Mesendoderm (in vitro differentiated cells): ENCODE data around the gene SRRM4.

Experiments used
- DNase-seq: peaks from one replicate; pipeline ENCODE4 v3.0.0; 2013
- H2AK5ac ChIP-seq: 2 replicates; pipeline ENCODE4 v1.6.1; 2013; ENCODE audit warnings: low read length, inconsistent platforms
- H2BK120ac ChIP-seq: 2 replicates; pipeline ENCODE4 v1.6.1; 2013; ENCODE audit warnings: low read depth, mild to moderate bottlenecking, low read length, moderate library complexity, mixed read lengths
- H2BK15ac ChIP-seq: replicated peaks from 2 replicates; pipeline ENCODE4 v1.6.1; 2013; ENCODE audit warnings: low read depth, mild to moderate bottlenecking, moderate library complexity
- H2BK5ac ChIP-seq: 2 replicates; pipeline ENCODE4 v1.6.1; 2013; ENCODE audit warnings: low read length, inconsistent platforms
- H3K18ac ChIP-seq: 2 replicates; pipeline ENCODE4 v1.6.1; 2013; ENCODE audit warnings: mild to moderate bottlenecking, low read length, mixed read lengths
- H3K23ac ChIP-seq: one replicate; pipeline ENCODE4 v1.6.1; 2013; ENCODE audit warnings: low read length
- H3K27ac ChIP-seq: 2 replicates; pipeline ENCODE4 v1.5.1; 2013; ENCODE audit warnings: low read depth, mild to moderate bottlenecking, inconsistent platforms, low read length, moderate library complexity
- H3K27me3 ChIP-seq: 2 replicates; pipeline ENCODE4 v1.6.1; 2013; ENCODE audit warnings: low read length, control low read depth, mild to moderate bottlenecking, inconsistent platforms; ENCODE audit not compliant: insufficient read depth, poor library complexity
- H3K36me3 ChIP-seq: 2 replicates; pipeline ENCODE4 v1.6.1; 2013; ENCODE audit warnings: low read length, inconsistent platforms; ENCODE audit not compliant: control insufficient read depth, insufficient read depth
- H3K4ac ChIP-seq: one replicate; pipeline ENCODE4 v1.6.1; 2013; ENCODE audit warnings: low read depth, mild to moderate bottlenecking, low read length, moderate library complexity
- H3K4me1 ChIP-seq: 2 replicates; pipeline ENCODE4 v1.6.1; 2013; ENCODE audit warnings: low read depth, low read length, inconsistent platforms; ENCODE audit not compliant: control insufficient read depth
- H3K4me2 ChIP-seq: 2 replicates; pipeline ENCODE4 v1.6.1; 2013; ENCODE audit warnings: low read length
- H3K4me3 ChIP-seq: 2 replicates; pipeline ENCODE4 v1.5.1; 2013; ENCODE audit warnings: mild to moderate bottlenecking, low read length
- H3K56ac ChIP-seq: one replicate; pipeline ENCODE4 v1.6.1; 2013; ENCODE audit warnings: low read length
- H3K79me1 ChIP-seq: 2 replicates; pipeline ENCODE4 v1.6.1; 2013; ENCODE audit warnings: low read length, inconsistent platforms
- H3K79me2 ChIP-seq: 2 replicates; pipeline ENCODE4 v1.6.1; 2013; ENCODE audit warnings: mild to moderate bottlenecking, low read length; ENCODE audit not compliant: control insufficient read depth, insufficient read depth
- H3K9ac ChIP-seq: 2 replicates; pipeline ENCODE4 v1.6.1; 2013; ENCODE audit warnings: low read length, inconsistent platforms
- H4K5ac ChIP-seq: one replicate; pipeline ENCODE4 v1.6.1; 2013; ENCODE audit warnings: low read length
- H4K8ac ChIP-seq: one replicate; pipeline ENCODE4 v1.6.1; 2013; ENCODE audit warnings: low read depth, mild to moderate bottlenecking, control low read depth, low read length, moderate library complexity
- WGBS: extraction: QIAGEN DNeasy Blood & Tissue Kit; methylation state at CpG from one replicate; pipeline ENCODE4 v1.1.7; 2013; ENCODE audit warnings: low lambda C conversion rate, missing lambda C conversion rate; ENCODE audit not compliant: insufficient coverage; ENCODE audit errors: extremely low coverage; 5-methylcytosine and 5-hydroxymethylcytosine counted together

The SRRM4 gene

GRCh38 chr12:119180380-119181040 lies 199.2 kb downstream of the SRRM4 start:
- no peaks in the 10 kb centered on the region for H3K27me3 ChIP-seq
- peak overlapping the region; percentile 89 for H3K56ac ChIP-seq
- peak overlapping the region; percentile 92 for H3K27ac ChIP-seq
- H3K18ac ChIP-seq: peak overlapping the region; percentile 85
- peak overlapping the region; percentile 97 for H3K4ac ChIP-seq
- WGBS: no CpG with 5 or more reads among the region's 7 CpGs
- peak; percentile 83 for DNase-seq
- peak overlapping the region; percentile 59 for H4K5ac ChIP-seq
- H3K36me3 ChIP-seq: no peaks in the 10 kb centered on the region
- no peak overlapping the region for H2BK15ac ChIP-seq
- peak overlapping the region; percentile 99 for H3K23ac ChIP-seq
- H2AK5ac ChIP-seq: peak overlapping the region; percentile 43
- peak overlapping the region; percentile 13 for H3K4me2 ChIP-seq
- H2BK120ac ChIP-seq: peak overlapping the region; percentile 52
- no peak overlapping the region for H4K8ac ChIP-seq
- peaks cover 11% of the 10 kb centered on the region for H3K79me2 ChIP-seq
- peak overlapping the region; percentile 66 for H2BK5ac ChIP-seq
- H3K4me1 ChIP-seq: peaks cover 19% of the 10 kb centered on the region
- peaks cover 7% of the 10 kb centered on the region for H3K79me1 ChIP-seq
- H3K9ac ChIP-seq: peak overlapping the region; percentile 25
- H3K4me3 ChIP-seq: no peak overlapping the region

GRCh38 chr12:119181202-119181601 lies 199.9 kb downstream of the SRRM4 start:
- peak overlapping the region; percentile 89 for H3K56ac ChIP-seq
- no peak overlapping the region for H3K23ac ChIP-seq
- H3K4ac ChIP-seq: peak overlapping the region; percentile 74
- peaks cover 7% of the 10 kb centered on the region for H3K79me1 ChIP-seq
- whole genome bisulfite sequencing: no CpG with 5 or more reads among the region's 2 CpGs
- no peaks in the 10 kb centered on the region for H3K36me3 ChIP-seq
- peaks cover 11% of the 10 kb centered on the region for H3K79me2 ChIP-seq
- peak overlapping the region; percentile 25 for H3K9ac ChIP-seq
- peak overlapping the region; percentile 66 for H2BK5ac ChIP-seq
- DNase-seq: peak; percentile 72
- no peaks in the 10 kb centered on the region for H3K27me3 ChIP-seq
- H2BK120ac ChIP-seq: no peak overlapping the region
- peak overlapping the region; percentile 92 for H3K27ac ChIP-seq
- no peak overlapping the region for H3K4me3 ChIP-seq
- H2BK15ac ChIP-seq: no peak overlapping the region
- peak overlapping the region; percentile 85 for H3K18ac ChIP-seq
- H4K8ac ChIP-seq: no peak overlapping the region
- peak overlapping the region; percentile 13 for H3K4me2 ChIP-seq
- H4K5ac ChIP-seq: peak overlapping the region; percentile 59
- H3K4me1 ChIP-seq: peaks cover 19% of the 10 kb centered on the region
- peak overlapping the region; percentile 43 for H2AK5ac ChIP-seq

GRCh38 chr12:119181944-119182343 lies 200.6 kb downstream of the SRRM4 start:
- peak overlapping the region; percentile 6 for H3K27ac ChIP-seq
- no peaks in the 10 kb centered on the region for H3K36me3 ChIP-seq
- no peaks in the 10 kb centered on the region for H3K27me3 ChIP-seq
- H2BK15ac ChIP-seq: no peak overlapping the region
- no CpG with 5 or more reads among the region's 3 CpGs for WGBS
- H3K4ac ChIP-seq: no peak overlapping the region
- H3K4me2 ChIP-seq: no peak overlapping the region
- H4K5ac ChIP-seq: no peak overlapping the region
- H3K4me1 ChIP-seq: peaks cover 19% of the 10 kb centered on the region
- H3K4me3 ChIP-seq: no peak overlapping the region
- no peak overlapping the region for H3K23ac ChIP-seq
- no peak for DNase-seq
- no peak overlapping the region for H3K9ac ChIP-seq
- no peak overlapping the region for H3K18ac ChIP-seq
- peak overlapping the region; percentile 51 for H2BK5ac ChIP-seq
- peak overlapping the region; percentile 63 for H3K56ac ChIP-seq
- peak overlapping the region; percentile 88 for H2AK5ac ChIP-seq
- H4K8ac ChIP-seq: no peak overlapping the region
- peaks cover 9% of the 10 kb centered on the region for H3K79me1 ChIP-seq
- peaks cover 11% of the 10 kb centered on the region for H3K79me2 ChIP-seq
- H2BK120ac ChIP-seq: no peak overlapping the region

GRCh38 chr12:119182701-119183493 lies 201.6 kb downstream of the SRRM4 start:
- no peak overlapping the region for H4K8ac ChIP-seq
- H3K79me2 ChIP-seq: peaks cover 11% of the 10 kb centered on the region
- no peak overlapping the region for H3K9ac ChIP-seq
- no peak overlapping the region for H2BK120ac ChIP-seq
- H2AK5ac ChIP-seq: peak overlapping the region; percentile 19
- no peak for DNase-seq
- no peak overlapping the region for H3K56ac ChIP-seq
- no peak overlapping the region for H3K23ac ChIP-seq
- no peak overlapping the region for H2BK5ac ChIP-seq
- no CpG with 5 or more reads among the region's 5 CpGs for whole genome bisulfite sequencing
- H3K36me3 ChIP-seq: no peaks in the 10 kb centered on the region
- H2BK15ac ChIP-seq: peak overlapping the region; percentile 8
- H3K27ac ChIP-seq: no peak overlapping the region
- H3K79me1 ChIP-seq: peaks cover 9% of the 10 kb centered on the region
- peaks cover 19% of the 10 kb centered on the region for H3K4me1 ChIP-seq
- no peak overlapping the region for H3K4ac ChIP-seq
- peak overlapping the region; percentile 40 for H3K18ac ChIP-seq
- H3K27me3 ChIP-seq: no peaks in the 10 kb centered on the region
- H3K4me2 ChIP-seq: no peak overlapping the region
- no peak overlapping the region for H4K5ac ChIP-seq
- no peak overlapping the region for H3K4me3 ChIP-seq

- Histone ChIP-seq H3K4me1 (peaks cover 17% of the 10 kb centered on the region), H3K4ac (no peak overlapping the region), H2BK120ac (no peak overlapping the region), H3K23ac (no peak overlapping the region), H3K9ac (peak overlapping the region; percentile 19), H3K4me3 (no peak overlapping the region), H3K36me3 (no peaks in the 10 kb centered on the region), H3K27me3 (no peaks in the 10 kb centered on the region), H3K27ac (no peak overlapping the region), H2AK5ac (no peak overlapping the region), H2BK15ac (no peak overlapping the region), H3K4me2 (no peak overlapping the region), H3K79me2 (peaks cover 11% of the 10 kb centered on the region), H4K8ac (no peak overlapping the region), H2BK5ac (no peak overlapping the region), H4K5ac (no peak overlapping the region), H3K56ac (no peak overlapping the region), H3K79me1 (peaks cover 9% of the 10 kb centered on the region), H3K18ac (peak overlapping the region; percentile 62)
- DNase-seq: no peak
- WGBS: no CpG with 5 or more reads among the region's 9 CpGs
Measured at GRCh38 chr12:119183942-119184695, 202.8 kb downstream of the SRRM4 start.
